OCI-LY7 (cell line): ENCODE results near the gene CYP24A1. TPM values are rescaled to one million over a fixed set of nuclear protein-coding genes. Genes with fewer than 3 reads are reported as not detected.

ENCODE experiments used
- BruUV-seq: library from RNA; stranded (reverse); fragments of 400-500 nt; replicated peaks from 2 replicates; lab custom pipeline; 2021; lab: Mats Ljungman, UMichigan
- CTCF ChIA-PET: fragments of 300-600 bp; sonication (Branson Sonifier 250); formaldehyde crosslinking; loops from one replicate; lab custom pipeline; 2022; ENCODE audit warnings: antibody characterized with exemption; ENCODE audit not compliant: unreplicated experiment; lab: Charles Lee
- POLR2A ChIA-PET: fragments of 300-600 bp; sonication (Branson Sonifier 250); formaldehyde crosslinking; loops from one replicate; lab custom pipeline; 2022; ENCODE audit warnings: antibody characterized with exemption; lab: Charles Lee
- DNase-seq: peaks from one replicate; pipeline ENCODE4 v3.0.0-alpha.2; 2015; ENCODE audit warnings: low spot score
- H2AFZ ChIP-seq: fragments of 200-600 bp; sonication (generic), shearing (Covaris generic); 2 replicates; pipeline ENCODE4 v1.6.1; 2014; ENCODE audit warnings: mild to moderate bottlenecking, antibody characterized with exemption, low read length, moderate library complexity
- H3K27ac ChIP-seq: fragments of 200-600 bp; sonication (generic); 2 replicates; pipeline ENCODE4 v1.5.1; 2014; ENCODE audit warnings: mixed run types, low read depth, mild to moderate bottlenecking, moderate library complexity, low read length, inconsistent platforms; ENCODE audit not compliant: poor library complexity, severe bottlenecking
- H3K36me3 ChIP-seq: fragments of 200-600 bp; sonication (generic); 2 replicates; pipeline ENCODE4 v1.6.1; 2014; ENCODE audit warnings: mild to moderate bottlenecking, antibody characterized with exemption, low read length, moderate library complexity, mixed read lengths; ENCODE audit not compliant: insufficient read depth
- H3K4me1 ChIP-seq: fragments of 200-600 bp; sonication (generic); 2 replicates; pipeline ENCODE4 v1.5.1; 2014; ENCODE audit warnings: mild to moderate bottlenecking, low read length; ENCODE audit not compliant: insufficient read depth, poor library complexity, severe bottlenecking
- H3K4me2 ChIP-seq: fragments of 200-600 bp; sonication (generic); 2 replicates; pipeline ENCODE4 v1.6.1; 2014; ENCODE audit warnings: mild to moderate bottlenecking, low read length
- H3K4me3 ChIP-seq: fragments of 200-600 bp; sonication (generic); 2 replicates; pipeline ENCODE4 v1.5.1; 2014; ENCODE audit warnings: mild to moderate bottlenecking, low read depth, low read length; ENCODE audit not compliant: poor library complexity, severe bottlenecking
- H3K79me2 ChIP-seq: fragments of 200-600 bp; sonication (generic); 2 replicates; pipeline ENCODE4 v1.6.1; 2016; ENCODE audit warnings: low read depth, mild to moderate bottlenecking, low read length, moderate library complexity, mixed read lengths; ENCODE audit not compliant: insufficient read depth
- H3K9me2 ChIP-seq: fragments of 200-600 bp; sonication (generic); 2 replicates; pipeline ENCODE4 v1.6.1; 2016; ENCODE audit warnings: mild to moderate bottlenecking, low read length, mixed read lengths; ENCODE audit not compliant: insufficient read depth
- H3K9me3 ChIP-seq: fragments of 200-600 bp; sonication (generic); 2 replicates; pipeline ENCODE4 v1.6.1; 2014; ENCODE audit warnings: mild to moderate bottlenecking, mixed run types, low read length, mixed read lengths
- H4K20me1 ChIP-seq: fragments of 200-600 bp; sonication (generic); 2 replicates; pipeline ENCODE4 v1.6.1; 2014; ENCODE audit warnings: mild to moderate bottlenecking, antibody characterized with exemption, low read length, moderate library complexity, mixed read lengths; ENCODE audit not compliant: insufficient read depth
- CTCF ChIP-seq: fragments of 200-600 bp; sonication (generic); conservative IDR thresholded peaks from 2 replicates; pipeline ENCODE4 v1.5.1; 2014; ENCODE audit warnings: mild to moderate bottlenecking, antibody characterized with exemption, low read length, moderate library complexity, mixed read lengths
- EZH2phosphoT487 ChIP-seq: fragments of 200-600 bp; sonication (generic); IDR thresholded peaks from 2 replicates; pipeline ENCODE4 v1.6.1; 2018; ENCODE audit warnings: low read depth, borderline replicate concordance, mild to moderate bottlenecking, mixed run types, antibody characterized with exemption, low read length, moderate library complexity, mixed read lengths
- intact Hi-C: fragments of 100-400 bp; cut with micrococcal nuclease; formaldehyde crosslinking; loops from one replicate; pipeline ENCODE4 v1.10.0; 2022; ENCODE audit not compliant: unreplicated experiment
- total RNA-seq, 2 experiments: library from RNA; depleted of rRNA in 1 of 2; stranded (reverse); fragments of >200 nt in 1 of 2; shearing (Covaris generic) in 1 of 2; gene quantifications; 2 replicates each; pipeline ENCODE4 v1.2.3, GENCODE V29; 2014 to 2022

The CYP24A1 gene
- total RNA-seq, 2 experiments from 2014 or later, result not detected

GRCh38 chr20:54153847-54154246, 19.9 kb downstream of the CYP24A1 start:
- Histone ChIP-seq H3K9me3 (no peaks in the 10 kb centered on the region), H2AFZ (no peak overlapping the region), H4K20me1 (no peaks in the 10 kb centered on the region), H3K79me2 (no peaks in the 10 kb centered on the region), H3K4me3 (no peak overlapping the region), H3K36me3 (no peaks in the 10 kb centered on the region), H3K4me2 (no peak overlapping the region), H3K27ac (no peak overlapping the region), H3K9me2 (no peaks in the 10 kb centered on the region), H3K4me1 (no peaks in the 10 kb centered on the region)
- intact Hi-C loops, result no loop called here
- TF ChIP-seq CTCF (no peak), EZH2phosphoT487 (no peak)
- DNase-seq, result no peak
- CTCF ChIA-PET, result no interaction called here
- POLR2A ChIA-PET, result no interaction called here
- BruUV-seq, result no TSS peak

GRCh38 chr20:54153041-54153327, 20.8 kb downstream of the CYP24A1 start:
- Histone ChIP-seq H3K9me2 (no peaks in the 10 kb centered on the region), H3K4me2 (no peak overlapping the region), H3K36me3 (no peaks in the 10 kb centered on the region), H3K79me2 (no peaks in the 10 kb centered on the region), H3K4me1 (no peaks in the 10 kb centered on the region), H3K27ac (no peak overlapping the region), H3K9me3 (no peaks in the 10 kb centered on the region), H4K20me1 (no peaks in the 10 kb centered on the region), H2AFZ (no peak overlapping the region), H3K4me3 (no peak overlapping the region)
- no TSS peak for BruUV-seq
- intact Hi-C loops, result no loop called here
- DNase-seq, result no peak
- TF ChIP-seq CTCF (no peak), EZH2phosphoT487 (no peak)
- CTCF ChIA-PET, result no interaction called here
- POLR2A ChIA-PET, result no interaction called here

GRCh38 chr20:54152227-54153040, 21.4 kb downstream of the CYP24A1 start:
- no TSS peak for BruUV-seq
- Histone ChIP-seq H3K79me2 (no peaks in the 10 kb centered on the region), H3K4me1 (no peaks in the 10 kb centered on the region), H3K4me2 (no peak overlapping the region), H3K27ac (no peak overlapping the region), H2AFZ (no peak overlapping the region), H3K4me3 (no peak overlapping the region), H3K9me2 (no peaks in the 10 kb centered on the region), H4K20me1 (no peaks in the 10 kb centered on the region), H3K9me3 (no peaks in the 10 kb centered on the region), H3K36me3 (no peaks in the 10 kb centered on the region)
- intact Hi-C loops, result no loop called here
- POLR2A ChIA-PET, result no interaction called here
- TF ChIP-seq CTCF, result no peak
- no peak for TF ChIP-seq EZH2phosphoT487
- CTCF ChIA-PET, result no interaction called here
- DNase-seq, result no peak
